Osteoblast (primary cell): ENCODE measurements around the gene CWC27. TPM values are rescaled to one million over a fixed set of nuclear protein-coding genes. Genes with fewer than 3 reads are reported as not detected.

Source experiments
- DNase-seq: peaks from one replicate; pipeline ENCODE4 v3.0.0; 2011; ENCODE audit warnings: low spot score, mixed read lengths; ENCODE audit not compliant: insufficient read length; ENCODE audit errors: missing footprints
- H2AFZ ChIP-seq: 2 replicates; pipeline ENCODE4 v1.6.0; 2011; ENCODE audit warnings: mild to moderate bottlenecking, low read length
- H3K27ac ChIP-seq: 2 replicates; pipeline ENCODE4 v1.5.1; 2011; ENCODE audit warnings: mild to moderate bottlenecking, low read depth, low read length, moderate library complexity
- H3K27me3 ChIP-seq: 2 replicates; pipeline ENCODE4 v1.6.0; 2012; ENCODE audit warnings: mild to moderate bottlenecking, control low read depth, inconsistent platforms, low read length, moderate library complexity; ENCODE audit not compliant: insufficient read depth
- H3K36me3 ChIP-seq: 2 replicates; pipeline ENCODE4 v1.5.1; 2011; ENCODE audit warnings: mild to moderate bottlenecking, low read length, control low read depth, moderate library complexity; ENCODE audit not compliant: insufficient read depth
- H3K4me1 ChIP-seq: 2 replicates; pipeline ENCODE4 v1.5.1; 2011; ENCODE audit warnings: mild to moderate bottlenecking, low read length, control low read depth, moderate library complexity; ENCODE audit not compliant: insufficient read depth
- H3K4me2 ChIP-seq: 2 replicates; pipeline ENCODE4 v1.6.0; 2011; ENCODE audit warnings: mild to moderate bottlenecking, low read length; ENCODE audit not compliant: insufficient read depth
- H3K4me3 ChIP-seq: fragments of 200-600 bp; sonication (generic); 3 replicates; pipeline ENCODE4 v1.5.1; 2012; ENCODE audit warnings: mild to moderate bottlenecking, low read length, inconsistent platforms; ENCODE audit not compliant: insufficient read depth
- H3K79me2 ChIP-seq: 2 replicates; pipeline ENCODE4 v1.6.0; 2012; ENCODE audit warnings: mild to moderate bottlenecking, low read length, control low read depth, inconsistent platforms; ENCODE audit not compliant: insufficient read depth
- H3K9me3 ChIP-seq: 2 replicates; pipeline ENCODE4 v1.5.1; 2011; ENCODE audit warnings: low read depth, low read length, control low read depth
- H4K20me1 ChIP-seq: 2 replicates; pipeline ENCODE4 v1.6.0; 2012; ENCODE audit warnings: mild to moderate bottlenecking, low read length, control low read depth; ENCODE audit not compliant: insufficient read depth
- total RNA-seq: library from RNA; depleted of rRNA; stranded (reverse); fragments of >200 nt; gene quantifications from 2 replicates; pipeline ENCODE4 v1.2.3, GENCODE V29; 2012
- TF ChIP-seq, protein P1 (sequence below): IDR thresholded peaks from 2 replicates; pipeline ENCODE4 v1.5.1; 2011; ENCODE audit warnings: mild to moderate bottlenecking, low read depth, low read length, moderate library complexity; ENCODE audit errors: extremely low read depth

The CWC27 gene
- total RNA-seq, 1 donor, result 13.4 TPM

DNA sequence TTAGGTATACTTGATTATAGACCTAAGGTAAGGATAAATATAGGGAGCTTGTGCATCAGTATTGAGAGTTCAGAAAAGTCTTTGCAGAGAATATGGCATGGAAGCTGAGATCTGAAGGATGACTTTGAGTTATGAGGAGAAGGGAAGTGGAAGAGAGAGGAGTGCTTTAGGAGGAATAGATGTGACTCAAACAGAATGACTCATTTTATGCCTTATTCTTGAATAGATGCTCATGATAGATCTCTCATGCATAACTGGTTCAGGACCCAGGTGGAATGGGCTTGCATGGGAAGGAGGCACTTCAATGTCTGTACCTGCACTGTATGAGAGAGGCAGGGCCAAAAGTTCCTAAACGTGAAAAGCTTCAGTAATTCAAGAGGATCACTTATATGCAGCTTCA is 103.3 kb downstream of the CWC27 start:
- no peak overlapping the region for H2AFZ ChIP-seq
- peaks cover 19% of the 10 kb centered on the region for H3K4me1 ChIP-seq
- peak; percentile 56 for DNase-seq
- no peaks in the 10 kb centered on the region for H4K20me1 ChIP-seq
- no peak overlapping the region for H3K27ac ChIP-seq
- H3K4me2 ChIP-seq, result no peak overlapping the region
- no peaks in the 10 kb centered on the region for H3K36me3 ChIP-seq
- no peaks in the 10 kb centered on the region for H3K79me2 ChIP-seq
- H3K4me3 ChIP-seq, result no peak overlapping the region
- H3K27me3 ChIP-seq, result no peaks in the 10 kb centered on the region
- no peaks in the 10 kb centered on the region for H3K9me3 ChIP-seq
- TF ChIP-seq, protein P1, sequence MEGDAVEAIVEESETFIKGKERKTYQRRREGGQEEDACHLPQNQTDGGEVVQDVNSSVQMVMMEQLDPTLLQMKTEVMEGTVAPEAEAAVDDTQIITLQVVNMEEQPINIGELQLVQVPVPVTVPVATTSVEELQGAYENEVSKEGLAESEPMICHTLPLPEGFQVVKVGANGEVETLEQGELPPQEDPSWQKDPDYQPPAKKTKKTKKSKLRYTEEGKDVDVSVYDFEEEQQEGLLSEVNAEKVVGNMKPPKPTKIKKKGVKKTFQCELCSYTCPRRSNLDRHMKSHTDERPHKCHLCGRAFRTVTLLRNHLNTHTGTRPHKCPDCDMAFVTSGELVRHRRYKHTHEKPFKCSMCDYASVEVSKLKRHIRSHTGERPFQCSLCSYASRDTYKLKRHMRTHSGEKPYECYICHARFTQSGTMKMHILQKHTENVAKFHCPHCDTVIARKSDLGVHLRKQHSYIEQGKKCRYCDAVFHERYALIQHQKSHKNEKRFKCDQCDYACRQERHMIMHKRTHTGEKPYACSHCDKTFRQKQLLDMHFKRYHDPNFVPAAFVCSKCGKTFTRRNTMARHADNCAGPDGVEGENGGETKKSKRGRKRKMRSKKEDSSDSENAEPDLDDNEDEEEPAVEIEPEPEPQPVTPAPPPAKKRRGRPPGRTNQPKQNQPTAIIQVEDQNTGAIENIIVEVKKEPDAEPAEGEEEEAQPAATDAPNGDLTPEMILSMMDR, result no peak

DNA sequence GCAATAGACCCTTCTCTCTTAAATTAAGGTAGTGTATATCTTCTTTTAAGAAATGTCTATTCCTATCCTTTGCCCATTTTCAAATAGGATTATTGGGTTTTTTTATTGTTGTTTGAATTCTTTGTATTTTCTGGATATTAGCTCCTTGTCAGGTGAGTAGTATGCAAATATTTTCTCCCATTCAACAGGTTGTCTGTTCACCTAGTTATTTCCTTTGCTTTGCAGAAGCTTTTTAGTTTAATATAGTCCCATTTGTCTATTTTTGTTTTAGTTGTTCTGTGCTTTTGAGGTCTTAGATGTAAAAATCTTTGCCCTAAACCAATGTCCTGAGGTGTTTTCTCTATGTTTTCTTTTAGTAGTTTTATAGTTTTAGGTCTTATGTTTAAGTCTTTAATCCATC is 104.7 kb downstream of the CWC27 start:
- Histone ChIP-seq H3K4me1 (peaks cover 19% of the 10 kb centered on the region), H3K36me3 (no peaks in the 10 kb centered on the region), H2AFZ (no peak overlapping the region), H3K4me3 (no peak overlapping the region), H3K4me2 (no peak overlapping the region), H3K27ac (no peak overlapping the region), H3K79me2 (no peaks in the 10 kb centered on the region), H3K27me3 (no peaks in the 10 kb centered on the region), H3K9me3 (no peaks in the 10 kb centered on the region), H4K20me1 (no peaks in the 10 kb centered on the region)
- TF ChIP-seq, protein P1, result no peak
- DNase-seq, result no peak

DNA sequence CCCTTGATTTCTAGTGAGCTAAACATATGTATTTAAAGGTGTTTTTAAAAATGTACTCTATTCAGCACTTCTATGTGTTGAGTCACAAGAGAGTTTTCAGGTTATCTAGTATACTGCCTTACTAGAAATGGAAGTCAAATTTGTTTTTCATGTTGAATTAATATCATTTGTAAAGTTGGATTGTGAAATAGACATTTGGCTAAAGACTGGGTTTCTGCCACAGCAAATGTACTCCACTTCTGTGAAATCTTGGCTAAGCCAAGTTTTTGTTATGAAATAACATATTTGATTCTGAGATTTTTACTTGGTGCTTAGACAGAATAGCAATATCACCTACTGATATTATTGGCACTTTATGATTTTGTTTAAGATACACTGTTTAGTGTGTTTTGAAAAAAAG is 106.0 kb downstream of the CWC27 start:
- Histone ChIP-seq H3K27me3 (no peaks in the 10 kb centered on the region), H3K27ac (no peak overlapping the region), H2AFZ (no peak overlapping the region), H4K20me1 (no peaks in the 10 kb centered on the region), H3K4me3 (no peak overlapping the region), H3K9me3 (no peaks in the 10 kb centered on the region), H3K79me2 (no peaks in the 10 kb centered on the region), H3K4me1 (peaks cover 9% of the 10 kb centered on the region), H3K36me3 (no peaks in the 10 kb centered on the region), H3K4me2 (no peak overlapping the region)
- no peak for DNase-seq
- TF ChIP-seq, protein P1, result no peak

DNA sequence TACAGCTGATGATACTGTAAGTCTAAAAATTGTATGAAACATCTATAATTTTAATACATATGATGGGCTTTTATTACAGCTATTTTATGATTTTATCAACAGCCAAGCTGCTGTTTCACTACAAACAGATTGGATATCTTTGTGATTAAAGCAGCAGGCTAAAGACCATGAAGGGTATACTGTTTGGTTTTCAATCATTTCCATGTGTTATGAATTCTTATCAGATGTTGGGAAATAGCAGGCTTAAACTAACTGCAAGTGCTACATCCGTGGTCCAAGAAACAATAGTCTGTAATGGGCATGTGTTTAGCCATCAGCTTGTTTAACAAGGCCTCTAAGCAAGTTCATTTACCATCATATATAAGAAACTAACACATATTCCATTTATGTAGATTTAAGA is 107.5 kb downstream of the CWC27 start:
- H3K4me3 ChIP-seq, result no peak overlapping the region
- H3K27ac ChIP-seq, result no peak overlapping the region
- DNase-seq, result no peak
- H3K27me3 ChIP-seq, result no peaks in the 10 kb centered on the region
- no peaks in the 10 kb centered on the region for H3K9me3 ChIP-seq
- H4K20me1 ChIP-seq, result no peaks in the 10 kb centered on the region
- no peak overlapping the region for H2AFZ ChIP-seq
- H3K4me2 ChIP-seq, result no peak overlapping the region
- H3K36me3 ChIP-seq, result no peaks in the 10 kb centered on the region
- H3K79me2 ChIP-seq, result no peaks in the 10 kb centered on the region
- H3K4me1 ChIP-seq, result peaks cover 5% of the 10 kb centered on the region
- TF ChIP-seq, protein P1, result no peak
